Measurements from ENCODE around the gene TRIM71.
"Not testable (repeated sequence)": the region's sequence is repeated elsewhere in the genome, so short reads cannot be mapped to it uniquely, and the experiment has no call there.

Gene TRIM71

GRCh38 chr3:32945598-32945997 is 127.8 kb downstream of the TRIM71 start:
- not testable (repeated sequence) for H3K9ac ChIP-seq (ENCODE audit: low read depth in 1 of 2, low read length in 2 of 2); H3K4me3 ChIP-seq (ENCODE audit: low read length in 2 of 2); H3K36me3 ChIP-seq (ENCODE audit: control insufficient read depth in 2 of 2, insufficient read depth in 2 of 2, low read length in 2 of 2); H3K4me1 ChIP-seq (ENCODE audit: control insufficient read depth in 2 of 2, insufficient read depth in 2 of 2, low read length in 2 of 2); H3K27me3 ChIP-seq (ENCODE audit: control insufficient read depth in 2 of 2, insufficient read depth in 2 of 2, low read length in 2 of 2); H3K27ac ChIP-seq (ENCODE audit: low read depth in 2 of 2, low read length in 2 of 2); H3K9me3 ChIP-seq (ENCODE audit: control insufficient read depth in 2 of 2, low read length in 2 of 2)

- H3K9me3 ChIP-seq (ENCODE audit: control insufficient read depth in 2 of 2, low read length in 2 of 2): no peaks in the 10 kb centered on the region
- no peaks in the 10 kb centered on the region for H3K36me3 ChIP-seq (ENCODE audit: control insufficient read depth in 2 of 2, insufficient read depth in 2 of 2, low read length in 2 of 2)
- no peak overlapping the region for H3K4me3 ChIP-seq (ENCODE audit: low read length in 2 of 2)
- H3K27ac ChIP-seq (ENCODE audit: low read depth in 2 of 2, low read length in 2 of 2): no peak overlapping the region
- H3K9ac ChIP-seq (ENCODE audit: low read depth in 1 of 2, low read length in 2 of 2): no peak overlapping the region
- no peaks in the 10 kb centered on the region for H3K4me1 ChIP-seq (ENCODE audit: control insufficient read depth in 2 of 2, insufficient read depth in 2 of 2, low read length in 2 of 2)
- H3K27me3 ChIP-seq (ENCODE audit: control insufficient read depth in 2 of 2, insufficient read depth in 2 of 2, low read length in 2 of 2): no peaks in the 10 kb centered on the region
Observed at GRCh38 chr3:32946973-32947788, 129.4 kb downstream of the TRIM71 start.
